ENCODE data around the gene MC2R. TPM values are rescaled to one million over a fixed set of nuclear protein-coding genes. Genes with fewer than 3 reads are reported as not detected.

The MC2R gene
- total RNA-seq, 6 experiments from 2014 or later, result not detected

Other genes with a start within 250 kb of the MC2R start
- 10 to 100 TPM; 11.5 to 19.7 (median 13.0) TPM for gene FAM210A, start 189.0 kb downstream of the MC2R start, total RNA-seq (2021; fragmentation: NEBNext Ultra II Directional; extraction: Animal tissue kit (Norgen Biotek cat#: 25700))
- gene RNMT, start 188.9 kb downstream of the MC2R start, total RNA-seq (2021; fragmentation: NEBNext Ultra II Directional; extraction: Animal tissue kit (Norgen Biotek cat#: 25700)), result 10 to 100 TPM; 26.8 to 32.1 (median 27.4) TPM
- gene MC5R, start 91.4 kb downstream of the MC2R start, total RNA-seq (2021; fragmentation: NEBNext Ultra II Directional; extraction: Animal tissue kit (Norgen Biotek cat#: 25700)), result not detected
- 1 to 10 TPM; 1.8 to 3.3 (median 2.9) TPM for gene ZNF519, start 216.9 kb upstream of the MC2R start, total RNA-seq (2021; fragmentation: NEBNext Ultra II Directional; extraction: Animal tissue kit (Norgen Biotek cat#: 25700))